ENCODE results near the gene SGPL1.

The SGPL1 gene

DNA sequence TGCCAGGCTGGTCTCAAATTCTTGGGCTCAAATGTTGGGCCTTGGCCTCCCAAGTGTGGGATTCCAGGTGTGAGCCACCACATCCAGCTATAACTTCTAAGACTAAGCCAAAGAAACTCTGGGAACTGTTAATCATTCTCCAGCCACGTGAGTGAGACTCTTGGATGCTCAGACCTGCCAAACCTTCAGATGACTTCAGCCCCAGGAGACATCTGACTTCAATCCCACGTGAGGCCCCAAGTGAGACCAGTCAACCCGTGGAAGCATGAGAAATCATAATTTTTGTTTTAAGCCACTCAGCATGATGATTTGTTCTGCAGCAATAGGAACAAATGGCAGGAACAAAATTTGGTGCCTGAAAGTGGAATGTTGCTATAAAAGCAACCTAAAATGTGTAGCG is 76.9 kb downstream of the SGPL1 start:
- H3K27me3 ChIP-seq (ENCODE audit: control insufficient read depth, insufficient read depth, low read length), result no peaks in the 10 kb centered on the region
- no peak overlapping the region for H3K27ac ChIP-seq (ENCODE audit: low read length)
- H3K4me3 ChIP-seq (ENCODE audit: low read length), result no peak overlapping the region
- H3K9ac ChIP-seq (ENCODE audit: low read length), result no peak overlapping the region
- no peaks in the 10 kb centered on the region for H3K9me3 ChIP-seq (ENCODE audit: control insufficient read depth, low read depth, low read length)
- peaks cover 18% of the 10 kb centered on the region for H3K4me1 ChIP-seq (ENCODE audit: control insufficient read depth, low read depth, low read length)
- H3K36me3 ChIP-seq (ENCODE audit: control insufficient read depth, low read depth, low read length), result no peaks in the 10 kb centered on the region

DNA sequence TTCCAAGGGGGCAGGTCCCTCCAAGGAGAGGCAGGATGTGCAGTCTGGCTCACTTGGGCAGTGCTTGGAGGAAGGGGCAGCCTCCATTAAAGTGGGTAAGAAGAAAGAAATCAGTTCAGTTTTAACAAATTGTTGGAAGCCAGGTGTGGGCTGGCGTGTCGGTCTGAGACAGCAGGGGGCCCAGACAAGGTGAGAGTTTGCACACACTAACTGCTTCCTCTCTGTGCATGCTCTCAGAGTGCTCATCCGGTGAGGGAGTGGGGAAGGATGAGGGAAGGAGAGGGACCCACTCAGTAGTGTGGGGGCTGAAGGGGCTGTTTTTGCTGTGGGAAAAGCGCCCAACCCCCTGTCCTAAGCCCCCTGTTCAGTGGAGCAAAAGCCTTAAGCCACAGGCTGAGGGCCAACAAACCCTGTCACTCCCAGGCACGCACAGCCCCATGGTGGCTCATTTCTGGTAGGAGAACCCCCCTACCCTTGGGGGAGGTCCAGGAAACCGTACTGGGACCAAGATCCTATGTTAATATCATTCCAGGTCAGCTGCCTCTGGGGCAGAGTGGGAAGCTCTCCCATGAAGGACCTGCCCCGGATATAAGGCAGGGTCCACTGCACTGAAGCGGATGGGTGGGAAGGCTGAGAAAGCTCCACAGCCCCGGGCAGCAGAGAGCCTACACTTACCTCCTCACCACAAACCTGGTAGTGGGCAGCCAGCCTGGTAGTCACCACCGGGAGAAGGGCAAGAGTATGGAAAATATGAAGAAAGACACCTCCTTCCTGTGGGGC is 77.7 kb downstream of the SGPL1 start:
- Histone ChIP-seq H3K4me3 (ENCODE audit: low read length) (no peak overlapping the region), H3K9ac (ENCODE audit: low read length) (no peak overlapping the region), H3K27me3 (ENCODE audit: control insufficient read depth, insufficient read depth, low read length) (no peaks in the 10 kb centered on the region), H3K9me3 (ENCODE audit: control insufficient read depth, low read depth, low read length) (no peaks in the 10 kb centered on the region), H3K27ac (ENCODE audit: low read length) (no peak overlapping the region), H3K36me3 (ENCODE audit: control insufficient read depth, low read depth, low read length) (no peaks in the 10 kb centered on the region), H3K4me1 (ENCODE audit: control insufficient read depth, low read depth, low read length) (peaks cover 18% of the 10 kb centered on the region)

DNA sequence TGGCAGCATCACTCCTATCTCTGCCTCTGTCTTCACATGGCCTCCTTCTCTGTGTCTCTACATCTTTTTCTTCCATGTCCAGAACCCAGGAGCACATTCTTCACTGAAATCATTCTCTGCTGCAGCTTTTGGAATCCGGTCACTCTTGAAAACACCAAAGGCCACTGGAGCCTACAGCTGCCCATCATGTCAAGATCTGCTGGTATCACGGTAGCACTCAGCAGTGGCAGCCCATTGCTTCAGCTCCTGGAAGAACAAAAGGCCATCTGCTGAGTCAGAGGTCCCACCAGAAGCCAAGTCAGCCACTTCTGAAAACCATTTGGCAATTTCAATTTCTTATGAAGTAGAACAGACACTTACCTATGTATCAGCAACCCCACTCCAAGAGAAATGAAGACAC is 78.7 kb downstream of the SGPL1 start:
- Histone ChIP-seq H3K4me3 (ENCODE audit: low read length) (no peak overlapping the region), H3K9me3 (ENCODE audit: control insufficient read depth, low read depth, low read length) (no peaks in the 10 kb centered on the region), H3K27me3 (ENCODE audit: control insufficient read depth, insufficient read depth, low read length) (no peaks in the 10 kb centered on the region), H3K9ac (ENCODE audit: low read length) (no peak overlapping the region), H3K36me3 (ENCODE audit: control insufficient read depth, low read depth, low read length) (no peaks in the 10 kb centered on the region), H3K27ac (ENCODE audit: low read length) (no peak overlapping the region), H3K4me1 (ENCODE audit: control insufficient read depth, low read depth, low read length) (peaks cover 13% of the 10 kb centered on the region)

DNA sequence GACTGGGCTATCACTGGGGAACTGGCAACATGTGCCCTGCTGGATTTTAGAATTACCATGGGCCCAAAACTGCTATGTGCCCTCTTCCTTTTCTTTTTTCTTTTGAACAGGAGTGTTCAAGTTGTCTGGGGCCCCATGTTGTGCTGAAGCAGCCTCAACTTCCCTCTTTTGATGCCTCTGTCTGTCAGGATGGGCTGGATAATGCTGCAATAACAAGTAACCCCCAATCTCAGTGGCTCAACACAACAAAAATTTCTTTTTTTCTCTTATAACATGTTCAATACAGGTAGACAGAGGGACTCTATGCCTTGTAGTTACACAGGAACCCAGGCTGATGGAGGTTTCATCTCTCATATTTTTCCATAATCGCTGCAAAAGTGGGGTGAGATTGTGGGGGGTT is 80.8 kb downstream of the SGPL1 start:
- Histone ChIP-seq H3K4me3 (ENCODE audit: low read length) (no peak overlapping the region), H3K36me3 (ENCODE audit: control insufficient read depth, low read depth, low read length) (no peaks in the 10 kb centered on the region), H3K4me1 (ENCODE audit: control insufficient read depth, low read depth, low read length) (peaks cover 6% of the 10 kb centered on the region), H3K27ac (ENCODE audit: low read length) (no peak overlapping the region), H3K9ac (ENCODE audit: low read length) (no peak overlapping the region), H3K9me3 (ENCODE audit: control insufficient read depth, low read depth, low read length) (no peaks in the 10 kb centered on the region), H3K27me3 (ENCODE audit: control insufficient read depth, insufficient read depth, low read length) (no peaks in the 10 kb centered on the region)

DNA sequence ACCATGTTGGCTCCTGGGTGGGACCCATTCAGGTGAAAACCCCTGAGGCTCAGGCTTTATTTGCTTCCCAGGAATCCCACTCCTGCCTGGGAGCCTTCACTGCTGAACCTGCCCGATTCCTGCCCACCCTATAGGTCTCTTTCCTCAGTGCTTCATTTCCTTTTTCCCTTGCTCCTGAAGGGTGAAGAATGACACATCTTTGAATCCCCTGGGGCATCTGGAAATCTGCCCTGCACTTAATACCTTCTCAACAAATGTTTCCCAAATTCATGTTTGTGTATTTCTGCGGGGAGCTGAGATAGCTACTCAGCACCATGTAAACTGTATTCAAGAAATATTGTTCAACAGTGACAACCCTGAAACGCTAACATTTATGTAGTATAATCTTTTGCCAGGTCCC is 82.9 kb downstream of the SGPL1 start:
- Histone ChIP-seq H3K36me3 (ENCODE audit: control insufficient read depth, low read depth, low read length) (no peaks in the 10 kb centered on the region), H3K4me3 (ENCODE audit: low read length) (no peak overlapping the region), H3K27ac (ENCODE audit: low read length) (no peak overlapping the region), H3K9ac (ENCODE audit: low read length) (no peak overlapping the region), H3K4me1 (ENCODE audit: control insufficient read depth, low read depth, low read length) (no peaks in the 10 kb centered on the region), H3K9me3 (ENCODE audit: control insufficient read depth, low read depth, low read length) (no peaks in the 10 kb centered on the region), H3K27me3 (ENCODE audit: control insufficient read depth, insufficient read depth, low read length) (no peaks in the 10 kb centered on the region)

DNA sequence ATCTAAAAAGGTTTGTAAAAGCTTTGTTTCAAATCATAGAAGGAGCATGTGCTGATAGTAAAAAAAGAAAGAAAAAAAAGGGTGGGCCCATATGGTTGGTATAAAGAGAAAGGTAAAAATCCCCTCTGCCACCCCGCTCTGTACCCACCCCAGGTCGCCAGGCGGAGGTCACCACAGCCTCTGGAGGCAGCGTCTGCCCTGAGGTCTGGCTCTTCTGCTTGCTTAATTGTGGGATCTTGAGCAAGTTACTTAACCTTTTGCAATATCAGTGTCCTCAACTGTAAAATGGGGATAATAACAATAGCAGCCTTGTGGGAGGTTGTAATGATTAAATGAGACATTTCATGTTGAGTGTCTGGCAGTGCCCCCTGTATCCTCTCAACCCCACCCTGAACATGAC is 83.3 kb downstream of the SGPL1 start:
- Histone ChIP-seq H3K9ac (ENCODE audit: low read length) (no peak overlapping the region), H3K36me3 (ENCODE audit: control insufficient read depth, low read depth, low read length) (no peaks in the 10 kb centered on the region), H3K27me3 (ENCODE audit: control insufficient read depth, insufficient read depth, low read length) (no peaks in the 10 kb centered on the region), H3K9me3 (ENCODE audit: control insufficient read depth, low read depth, low read length) (no peaks in the 10 kb centered on the region), H3K4me1 (ENCODE audit: control insufficient read depth, low read depth, low read length) (no peaks in the 10 kb centered on the region), H3K4me3 (ENCODE audit: low read length) (no peak overlapping the region), H3K27ac (ENCODE audit: low read length) (no peak overlapping the region)

DNA sequence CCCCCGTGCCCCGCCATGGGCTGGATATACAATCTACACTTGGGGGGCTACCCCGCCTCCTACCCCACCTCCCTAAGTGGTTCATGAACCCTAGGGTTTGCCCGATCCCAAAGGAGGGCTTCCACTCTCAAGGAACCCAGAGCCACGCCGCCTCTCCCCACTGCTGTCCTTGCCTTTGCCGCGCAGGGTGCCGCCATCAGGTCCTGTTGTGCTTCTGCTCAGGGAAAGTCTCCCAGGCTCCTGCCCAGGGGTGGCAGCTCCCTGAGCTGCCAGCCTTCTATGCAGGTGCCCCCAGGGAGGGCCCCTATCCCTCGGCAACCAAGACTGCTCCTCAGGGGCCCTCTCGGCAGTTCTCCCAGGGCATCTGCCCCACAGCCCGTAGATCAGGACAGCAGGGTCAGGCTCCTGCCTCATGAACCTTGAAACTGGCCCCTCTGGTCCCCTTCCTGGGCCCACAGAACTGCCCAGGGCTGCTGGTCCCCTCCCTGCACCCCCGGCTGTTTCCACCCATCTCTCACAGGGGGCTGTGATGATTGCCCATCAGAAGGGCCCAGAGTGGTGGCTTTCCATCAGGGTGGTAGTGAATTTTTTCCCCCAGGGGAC is 85.6 kb downstream of the SGPL1 start:
- Histone ChIP-seq H3K4me3 (ENCODE audit: low read length) (no peak overlapping the region), H3K36me3 (ENCODE audit: control insufficient read depth, low read depth, low read length) (no peaks in the 10 kb centered on the region), H3K27ac (ENCODE audit: low read length) (no peak overlapping the region), H3K4me1 (ENCODE audit: control insufficient read depth, low read depth, low read length) (no peaks in the 10 kb centered on the region), H3K9ac (ENCODE audit: low read length) (no peak overlapping the region), H3K27me3 (ENCODE audit: control insufficient read depth, insufficient read depth, low read length) (no peaks in the 10 kb centered on the region), H3K9me3 (ENCODE audit: control insufficient read depth, low read depth, low read length) (no peaks in the 10 kb centered on the region)

DNA sequence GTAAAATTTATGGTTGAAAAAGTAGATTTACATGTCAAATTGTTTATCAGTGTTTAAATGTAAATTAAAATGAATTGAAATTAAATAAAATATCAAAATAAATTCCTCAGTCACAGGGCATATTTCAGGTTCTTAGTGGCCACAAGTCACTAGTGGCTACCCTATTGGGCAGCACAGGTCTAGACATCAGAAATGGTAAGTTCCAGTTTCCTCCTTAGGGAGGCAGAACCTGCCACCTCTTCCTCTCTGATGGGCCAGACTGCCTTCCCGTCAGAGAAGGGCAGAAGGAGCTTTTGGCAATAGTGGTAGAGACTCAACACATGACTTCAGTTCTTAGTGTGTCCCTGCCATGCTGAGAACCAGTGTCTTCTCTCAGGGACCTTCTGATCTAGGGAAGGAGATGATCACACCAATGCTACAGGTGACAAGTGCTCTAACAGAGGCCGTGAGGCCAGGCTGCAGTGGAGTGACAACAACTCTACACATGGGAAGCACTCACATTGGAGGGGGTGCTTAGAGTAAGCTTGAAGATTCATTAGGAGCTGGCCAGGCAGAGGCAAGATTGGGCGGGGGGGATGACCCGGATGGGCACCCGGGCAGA is 87.0 kb downstream of the SGPL1 start:
- H3K4me1 ChIP-seq (ENCODE audit: control insufficient read depth, low read depth, low read length), result no peaks in the 10 kb centered on the region
- H3K27me3 ChIP-seq (ENCODE audit: control insufficient read depth, insufficient read depth, low read length), result no peaks in the 10 kb centered on the region
- H3K27ac ChIP-seq (ENCODE audit: low read length), result no peak overlapping the region

DNA sequence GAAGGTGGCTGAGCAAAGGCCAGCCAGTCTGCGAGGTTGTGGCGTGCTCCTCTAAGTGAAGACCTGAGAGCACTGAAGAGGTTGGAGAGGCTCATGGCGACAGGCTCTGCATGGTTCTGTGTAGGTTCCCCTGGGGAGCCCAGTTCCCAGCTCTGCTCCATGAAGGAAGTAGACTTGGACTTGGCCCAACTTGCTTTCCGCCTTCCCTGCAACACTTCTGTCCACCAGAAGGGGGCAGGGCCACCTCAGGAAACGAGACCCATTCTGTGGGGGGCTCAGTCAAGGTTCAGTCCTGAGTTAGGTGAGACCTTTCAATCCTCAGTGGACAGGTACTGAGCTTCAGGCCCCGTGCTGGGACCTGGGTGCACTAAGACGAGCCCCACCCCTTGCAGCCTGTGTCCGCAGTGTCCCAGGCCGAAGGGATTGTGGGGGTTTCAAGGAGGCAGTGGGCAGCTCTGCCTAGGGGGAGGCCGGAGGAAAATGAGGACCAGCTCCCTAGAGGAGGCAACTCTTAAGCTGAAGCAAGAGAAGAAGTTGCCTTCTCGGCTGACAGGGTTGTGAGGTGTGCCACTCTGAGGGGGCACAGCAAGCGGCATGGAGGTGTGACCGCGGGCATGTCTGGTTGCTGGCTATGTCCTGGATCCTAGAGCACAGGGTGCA is 87.6 kb downstream of the SGPL1 start:
- no peaks in the 10 kb centered on the region for H3K4me1 ChIP-seq (ENCODE audit: control insufficient read depth, low read depth, low read length)
- no peak overlapping the region for H3K9ac ChIP-seq (ENCODE audit: low read length)
- H3K27ac ChIP-seq (ENCODE audit: low read length), result no peak overlapping the region
- no peaks in the 10 kb centered on the region for H3K9me3 ChIP-seq (ENCODE audit: control insufficient read depth, low read depth, low read length)
- H3K36me3 ChIP-seq (ENCODE audit: control insufficient read depth, low read depth, low read length), result no peaks in the 10 kb centered on the region
- no peak overlapping the region for H3K4me3 ChIP-seq (ENCODE audit: low read length)
- H3K27me3 ChIP-seq (ENCODE audit: control insufficient read depth, insufficient read depth, low read length), result no peaks in the 10 kb centered on the region

More for the DNA sequence above, 87.0 kb downstream of the SGPL1 start:
- Histone ChIP-seq H3K36me3 (ENCODE audit: control insufficient read depth, low read depth, low read length) (no peaks in the 10 kb centered on the region), H3K9me3 (ENCODE audit: control insufficient read depth, low read depth, low read length) (no peaks in the 10 kb centered on the region), H3K9ac (ENCODE audit: low read length) (no peak overlapping the region), H3K4me3 (ENCODE audit: low read length) (no peak overlapping the region)

DNA sequence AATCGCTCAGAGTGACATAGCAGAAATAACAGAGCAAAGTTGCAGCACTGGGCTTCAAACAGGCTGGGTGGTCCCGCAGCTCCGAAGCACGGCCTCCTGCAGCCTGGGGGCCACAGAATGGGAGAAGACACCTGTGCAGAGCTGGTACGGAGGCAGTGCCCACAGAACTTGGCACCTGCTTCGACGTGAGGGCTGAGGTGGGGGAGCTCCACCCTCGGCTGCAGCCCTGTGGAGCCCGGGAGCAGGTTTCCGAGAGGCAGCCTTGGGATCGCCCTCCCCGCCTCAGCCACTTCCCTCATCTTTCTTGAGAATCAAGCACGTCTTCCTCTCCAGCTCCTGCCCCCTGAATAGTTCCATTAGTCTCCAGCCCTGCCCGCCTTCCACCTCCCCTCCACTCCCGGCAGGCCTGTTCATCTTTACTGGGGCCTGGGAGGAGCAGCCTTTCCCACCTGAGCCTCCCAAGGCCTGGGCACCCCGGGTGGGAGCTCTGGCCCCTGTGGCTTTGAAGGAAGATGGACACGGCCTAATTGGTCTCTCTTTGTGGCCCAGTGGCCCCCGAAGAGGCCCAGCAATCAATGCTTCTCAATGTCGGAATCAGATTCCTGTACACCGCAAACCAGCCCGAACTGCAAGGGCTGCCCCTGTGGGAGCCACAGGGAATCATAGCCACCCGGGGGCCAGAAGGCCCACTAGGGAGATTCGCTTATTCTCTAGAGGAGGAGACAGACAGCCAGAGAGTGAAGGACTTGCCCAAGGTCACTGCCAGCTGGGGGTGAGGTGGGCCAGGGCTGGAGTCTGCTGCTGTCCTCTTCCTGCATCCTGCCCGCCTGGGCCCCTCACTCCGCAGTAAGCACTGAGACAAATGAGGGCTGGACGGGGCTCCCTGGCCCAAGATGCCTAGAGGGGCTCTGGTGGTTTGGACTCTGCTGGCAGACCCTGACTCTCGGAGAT is 89.6 kb downstream of the SGPL1 start:
- no peaks in the 10 kb centered on the region for H3K36me3 ChIP-seq (ENCODE audit: control insufficient read depth, low read depth, low read length)
- H3K4me3 ChIP-seq (ENCODE audit: low read length), result no peak overlapping the region
- no peaks in the 10 kb centered on the region for H3K4me1 ChIP-seq (ENCODE audit: control insufficient read depth, low read depth, low read length)
- no peaks in the 10 kb centered on the region for H3K27me3 ChIP-seq (ENCODE audit: control insufficient read depth, insufficient read depth, low read length)
- no peaks in the 10 kb centered on the region for H3K9me3 ChIP-seq (ENCODE audit: control insufficient read depth, low read depth, low read length)
- no peak overlapping the region for H3K27ac ChIP-seq (ENCODE audit: low read length)
- no peak overlapping the region for H3K9ac ChIP-seq (ENCODE audit: low read length)

All from iPS-18a (cell line).